Upper lobe of left lung (tissue), 4 donors: ENCODE measurements around the gene ADGRL1.

ENCODE experiments used
- CTCF ChIP-seq, 6 experiments: fragments of 450-650 bp in 4 of 6; fragments of 200-600 bp in 2 of 6; sonication (generic) in 2 of 6; IDR thresholded peaks; one replicate each; pipeline ENCODE4 v1.5.1; 2016 to 2019; ENCODE audit warnings: antibody characterized with exemption in 6 of 6
- EP300 ChIP-seq, 4 donors: sonication (generic); formaldehyde crosslinking; IDR thresholded peaks; one replicate each; pipeline ENCODE4 v1.5.1; 2017; ENCODE audit warnings: antibody characterized with exemption in 4 of 4, control low read depth in 2 of 4
- POLR2A ChIP-seq, 4 donors: fragments of 450-650 bp; IDR thresholded peaks; one replicate each; pipeline ENCODE4 v1.5.1; 2016 to 2017; ENCODE audit warnings: antibody characterized with exemption in 4 of 4, mild to moderate bottlenecking in 2 of 4
- POLR2AphosphoS5 ChIP-seq, 2 donors: sonication (generic); formaldehyde crosslinking; IDR thresholded peaks; one replicate each; pipeline ENCODE4 v1.5.1; 2017; ENCODE audit warnings: antibody characterized with exemption in 2 of 2

- no peak for TF ChIP-seq POLR2A (IDR thresholded peaks at IDR 0.05)
- TF ChIP-seq CTCF (IDR thresholded peaks at IDR 0.05), result no peak
- no peak for TF ChIP-seq EP300 (IDR thresholded peaks at IDR 0.05)
- no peak for TF ChIP-seq POLR2AphosphoS5 (IDR thresholded peaks at IDR 0.05)
These were observed 38.3 kb downstream of the ADGRL1 start for GRCh38 chr19:14167576-14168138.
